Breast epithelium (tissue), 4 donors: ENCODE results near the gene GCSAM. TPM values are rescaled to one million over a fixed set of nuclear protein-coding genes. Genes with fewer than 3 reads are reported as not detected.
"Not testable (repeated sequence)": the region's sequence is repeated elsewhere in the genome, so short reads cannot be mapped to it uniquely, and the experiment has no call there.

ENCODE experiments used
- DNase-seq, 2 donors: peaks; one replicate each; pipeline ENCODE4 v3.0.0-alpha.2; 2019; ENCODE audit warnings: low spot score in 2 of 2
- H3K27ac ChIP-seq, 2 donors: fragments of 200-600 bp; sonication (generic) in 1 of 2; one replicate each; pipeline ENCODE4 v1.5.1; 2016 to 2019; ENCODE audit warnings: mild to moderate bottlenecking in 1 of 2
- H3K27me3 ChIP-seq, 2 donors: fragments of 200-600 bp; sonication (generic) in 1 of 2; one replicate each; pipeline versions ENCODE4 v1.5.1 to v1.6.0; 2017 to 2019; ENCODE audit warnings: control low read depth in 1 of 2, mild to moderate bottlenecking in 1 of 2
- H3K36me3 ChIP-seq: fragments of 200-600 bp; one replicate; pipeline ENCODE4 v1.5.1; 2019
- H3K4me1 ChIP-seq, 2 donors: fragments of 200-600 bp; sonication (generic); one replicate each; pipeline ENCODE4 v1.5.1; 2016 to 2019; ENCODE audit warnings: control low read depth in 1 of 2
- H3K4me3 ChIP-seq, 3 donors: fragments of 200-600 bp; sonication (generic); 1 replicate in 2 of 3; 2 replicates in 1 of 3; pipeline ENCODE4 v1.5.1; 2016 to 2019; ENCODE audit warnings: mild to moderate bottlenecking in 3 of 3, moderate library complexity in 2 of 3
- H3K9me3 ChIP-seq, 2 donors: fragments of 200-600 bp; sonication (generic) in 1 of 2; one replicate each; pipeline ENCODE4 v1.5.1; 2016 to 2019; ENCODE audit warnings: control low read depth in 1 of 2
- POLR2A ChIP-seq: fragments of 450-650 bp; IDR thresholded peaks from one replicate; pipeline ENCODE4 v1.6.1; 2016; ENCODE audit warnings: antibody characterized with exemption, mild to moderate bottlenecking, moderate library complexity
- POLR2AphosphoS5 ChIP-seq, 3 donors: sonication (generic); formaldehyde crosslinking; IDR thresholded peaks; one replicate each; pipeline ENCODE4 v1.6.1; 2017; ENCODE audit warnings: antibody characterized with exemption in 3 of 3
- intact Hi-C: fragments of 100-400 bp; cut with DNase I; formaldehyde crosslinking; loops from one replicate; pipeline ENCODE4 v1.15.1; 2023; ENCODE audit warnings: low total_unique reads
- total RNA-seq, 3 donors: library from RNA; depleted of rRNA; stranded (reverse); fragments of >200 nt; gene quantifications; one replicate each; pipeline ENCODE4 v1.1.0, GENCODE V29; 2016
- TF ChIP-seq, protein P1 (sequence below), 3 donors: fragments of 450-650 bp; IDR thresholded peaks; one replicate each; pipeline ENCODE4 v1.5.1; 2016 to 2017; ENCODE audit warnings: antibody characterized with exemption in 3 of 3, mild to moderate bottlenecking in 3 of 3, moderate library complexity in 3 of 3

The GCSAM gene
- total RNA-seq, 3 donors from 2014 or later, result 0.16 to 1.5 (median 0.66) TPM

DNA sequence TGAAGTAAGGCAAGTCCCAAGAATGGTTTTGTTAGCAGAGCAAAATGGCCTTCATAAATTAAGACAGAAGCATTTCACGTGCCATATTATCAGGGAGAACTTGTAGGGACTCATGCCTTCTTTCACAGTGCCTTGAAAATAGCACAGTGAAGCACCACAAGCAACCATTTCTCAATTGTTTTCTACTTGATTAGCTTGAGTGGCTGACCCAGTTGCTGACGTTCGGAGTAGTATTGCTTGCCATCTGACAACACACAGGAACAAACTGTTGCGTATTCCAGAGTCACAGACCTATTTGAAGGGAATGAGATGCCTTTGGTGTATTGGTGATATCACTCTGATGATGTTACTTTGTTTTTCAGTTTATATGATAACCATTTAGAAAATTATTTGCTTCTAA lies 49.8 kb downstream of the GCSAM start:
- no peaks in the 10 kb centered on the region for H3K27me3 ChIP-seq
- intact Hi-C loops, result no loop called here
- H3K4me1 ChIP-seq, result no peaks in the 10 kb centered on the region
- no peak overlapping the region for H3K4me3 ChIP-seq
- TF ChIP-seq, protein P1, sequence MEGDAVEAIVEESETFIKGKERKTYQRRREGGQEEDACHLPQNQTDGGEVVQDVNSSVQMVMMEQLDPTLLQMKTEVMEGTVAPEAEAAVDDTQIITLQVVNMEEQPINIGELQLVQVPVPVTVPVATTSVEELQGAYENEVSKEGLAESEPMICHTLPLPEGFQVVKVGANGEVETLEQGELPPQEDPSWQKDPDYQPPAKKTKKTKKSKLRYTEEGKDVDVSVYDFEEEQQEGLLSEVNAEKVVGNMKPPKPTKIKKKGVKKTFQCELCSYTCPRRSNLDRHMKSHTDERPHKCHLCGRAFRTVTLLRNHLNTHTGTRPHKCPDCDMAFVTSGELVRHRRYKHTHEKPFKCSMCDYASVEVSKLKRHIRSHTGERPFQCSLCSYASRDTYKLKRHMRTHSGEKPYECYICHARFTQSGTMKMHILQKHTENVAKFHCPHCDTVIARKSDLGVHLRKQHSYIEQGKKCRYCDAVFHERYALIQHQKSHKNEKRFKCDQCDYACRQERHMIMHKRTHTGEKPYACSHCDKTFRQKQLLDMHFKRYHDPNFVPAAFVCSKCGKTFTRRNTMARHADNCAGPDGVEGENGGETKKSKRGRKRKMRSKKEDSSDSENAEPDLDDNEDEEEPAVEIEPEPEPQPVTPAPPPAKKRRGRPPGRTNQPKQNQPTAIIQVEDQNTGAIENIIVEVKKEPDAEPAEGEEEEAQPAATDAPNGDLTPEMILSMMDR (IDR thresholded peaks at IDR 0.05), result no peak
- TF ChIP-seq POLR2A, result no peak
- TF ChIP-seq POLR2AphosphoS5 (IDR thresholded peaks at IDR 0.05), result no peak
- H3K27ac ChIP-seq, result no peak overlapping the region
- no peak for DNase-seq
- H3K36me3 ChIP-seq, result no peaks in the 10 kb centered on the region
- H3K9me3 ChIP-seq, result no peaks in the 10 kb centered on the region

DNA sequence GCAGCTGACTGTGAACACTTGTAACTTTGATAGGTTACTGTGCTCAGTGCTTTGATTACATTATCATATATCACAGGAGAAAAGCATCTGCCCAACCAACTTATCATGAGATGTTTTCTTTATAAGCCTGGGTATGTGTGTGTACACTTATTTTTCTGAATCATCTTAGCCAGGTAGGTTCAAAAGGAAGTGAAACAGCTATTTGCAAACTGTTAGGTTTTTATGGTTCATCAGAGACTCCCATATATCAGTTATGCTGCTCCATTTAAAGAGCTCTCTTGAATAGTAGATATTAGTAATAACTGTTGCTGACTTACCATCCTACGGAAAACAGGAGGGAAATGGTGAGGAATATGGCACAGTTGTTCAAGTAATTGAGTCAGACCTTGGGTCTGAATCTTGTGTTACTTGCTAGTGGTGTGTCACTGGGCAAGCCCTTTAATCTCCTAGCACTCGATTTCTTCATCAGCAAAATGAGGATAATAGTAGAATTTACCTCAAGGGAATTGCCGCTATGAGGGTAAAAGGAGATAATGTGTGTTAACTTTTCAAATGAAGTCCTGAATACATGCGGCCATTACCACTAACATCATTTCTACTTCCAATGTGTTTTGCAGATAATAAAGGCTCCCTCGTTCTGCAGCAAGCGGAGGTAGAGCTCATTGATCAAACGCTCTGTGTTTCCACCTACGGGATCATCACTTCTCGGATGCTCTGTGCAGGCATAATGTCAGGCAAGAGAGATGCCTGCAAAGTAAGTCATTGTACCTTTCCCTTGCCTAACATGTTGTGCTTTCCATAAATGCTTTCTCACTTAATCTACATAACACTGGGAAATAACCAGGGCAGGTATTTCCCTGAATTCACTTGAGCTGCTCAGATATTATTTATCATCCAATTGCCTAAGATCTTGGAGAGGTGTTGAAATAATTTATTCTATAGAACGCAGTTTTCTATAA lies 54.6 kb downstream of the GCSAM start:
- Histone ChIP-seq H3K36me3 (no peaks in the 10 kb centered on the region), H3K27me3 (no peaks in the 10 kb centered on the region), H3K27ac (no peak overlapping the region), H3K9me3 (no peaks in the 10 kb centered on the region), H3K4me1 (no peaks in the 10 kb centered on the region), H3K4me3 (no peak overlapping the region)
- intact Hi-C loops, result no loop called here
- no peak for DNase-seq
- TF ChIP-seq POLR2AphosphoS5 (IDR thresholded peaks at IDR 0.05), result no peak
- TF ChIP-seq, protein P1 (IDR thresholded peaks at IDR 0.05), result no peak
- TF ChIP-seq POLR2A, result no peak

DNA sequence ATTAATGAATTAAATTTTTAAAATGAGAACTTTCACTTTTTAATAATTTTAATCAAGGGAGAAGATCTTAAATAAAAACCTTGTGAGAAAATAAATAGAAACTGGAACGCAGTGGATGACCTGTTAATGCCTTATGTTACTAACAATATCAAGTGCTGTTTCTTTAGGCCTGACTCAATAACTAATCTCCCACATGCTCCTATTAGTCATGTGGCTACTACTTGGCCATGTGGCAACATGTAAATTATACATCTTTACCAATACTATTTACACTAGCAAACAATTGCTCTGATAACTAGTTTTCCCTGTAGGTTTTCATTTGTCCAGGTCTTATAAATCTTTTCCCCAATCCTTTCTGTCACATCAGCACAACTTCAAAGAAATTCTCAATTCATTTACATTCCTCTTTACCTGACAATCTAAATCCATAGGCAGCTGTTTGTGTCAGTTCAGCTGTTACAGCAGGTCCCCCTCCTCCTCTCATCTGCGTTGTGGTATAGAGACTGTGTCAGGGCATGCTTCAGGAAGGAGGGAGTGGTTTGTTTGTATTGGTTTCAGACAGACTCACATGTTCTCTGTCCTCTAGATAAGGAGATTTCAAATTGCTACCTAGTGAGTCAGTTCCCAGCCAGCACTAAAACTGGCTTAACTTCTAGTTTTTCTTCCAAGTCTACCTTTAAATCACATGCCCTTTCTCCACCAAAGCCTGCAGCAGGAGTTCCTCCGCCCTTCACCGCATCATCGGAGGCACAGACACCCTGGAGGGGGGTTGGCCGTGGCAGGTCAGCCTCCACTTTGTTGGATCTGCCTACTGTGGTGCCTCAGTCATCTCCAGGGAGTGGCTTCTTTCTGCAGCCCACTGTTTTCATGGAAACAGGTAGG lies 58.2 kb downstream of the GCSAM start:
- no peak overlapping the region for H3K4me3 ChIP-seq
- no peak for DNase-seq
- peak overlapping the region in 1 of 2 donors; percentile 45 for H3K27ac ChIP-seq
- TF ChIP-seq POLR2A (no peak), POLR2AphosphoS5 (IDR thresholded peaks at IDR 0.05) (no peak)
- TF ChIP-seq, protein P1 (IDR thresholded peaks at IDR 0.05), result no peak
- H3K27me3 ChIP-seq, result no peaks in the 10 kb centered on the region
- no peaks in the 10 kb centered on the region for H3K9me3 ChIP-seq
- intact Hi-C loops, result no loop called here
- H3K4me1 ChIP-seq, result no peaks in the 10 kb centered on the region
- no peaks in the 10 kb centered on the region for H3K36me3 ChIP-seq

DNA sequence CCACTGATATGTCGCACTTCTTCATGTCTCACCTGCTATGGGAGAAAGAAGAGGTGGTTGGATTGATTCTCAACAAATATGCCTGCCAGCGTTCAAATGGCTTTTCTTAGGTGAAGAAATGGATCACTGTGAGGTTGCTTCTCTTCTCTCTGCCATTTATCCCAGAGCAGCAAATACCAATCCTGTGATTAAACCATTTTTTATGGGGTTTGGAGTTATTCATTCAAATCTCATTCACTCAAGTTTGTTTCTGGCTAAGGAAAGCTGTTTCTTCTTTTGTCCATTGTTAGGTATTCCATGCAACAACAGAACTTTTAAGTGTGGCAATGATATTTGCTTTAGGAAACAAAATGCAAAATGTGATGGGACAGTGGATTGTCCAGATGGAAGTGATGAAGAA lies 59.0 kb downstream of the GCSAM start:
- Histone ChIP-seq H3K27me3 (no peaks in the 10 kb centered on the region), H3K4me1 (no peaks in the 10 kb centered on the region), H3K4me3 (no peak overlapping the region), H3K36me3 (no peaks in the 10 kb centered on the region), H3K27ac (no peak overlapping the region), H3K9me3 (no peaks in the 10 kb centered on the region)
- TF ChIP-seq POLR2A, result no peak
- TF ChIP-seq POLR2AphosphoS5 (IDR thresholded peaks at IDR 0.05), result no peak
- TF ChIP-seq, protein P1 (IDR thresholded peaks at IDR 0.05), result no peak
- DNase-seq, result no peak
- intact Hi-C loops, result no loop called here

DNA sequence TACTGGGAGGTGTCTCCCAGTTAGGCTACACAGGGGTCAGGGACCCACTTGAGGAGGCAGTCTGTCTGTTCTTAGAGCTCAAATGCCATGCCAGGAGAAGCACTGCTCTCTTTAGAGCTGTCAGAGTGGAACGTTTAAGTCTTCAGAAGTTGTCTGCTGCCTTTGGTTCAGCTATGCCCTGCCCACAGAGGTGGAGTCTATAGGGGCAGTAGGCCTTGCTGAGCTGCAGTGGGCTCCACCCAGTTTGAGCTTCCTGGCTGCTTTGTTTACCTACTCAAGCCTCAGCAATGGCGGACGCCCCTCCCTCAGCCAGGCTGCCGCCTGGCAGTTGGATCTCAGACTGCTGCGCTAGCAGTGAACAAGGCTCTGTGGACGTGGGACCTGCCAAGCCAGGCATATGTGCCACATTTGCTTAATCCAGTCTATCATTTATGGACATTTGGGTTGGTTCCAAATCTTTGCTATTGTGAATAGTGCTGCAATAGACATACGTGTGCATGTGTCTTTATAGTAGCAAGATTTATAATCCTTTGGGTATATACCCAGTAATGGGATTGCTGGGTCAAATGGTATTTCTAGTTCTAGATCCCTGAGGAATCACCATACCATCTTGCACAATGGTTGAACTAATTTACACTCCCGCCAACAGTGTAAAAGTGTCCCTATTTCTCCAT lies 60.5 kb downstream of the GCSAM start:
- H3K4me1 ChIP-seq, H3K27ac ChIP-seq, intact Hi-C loops, DNase-seq, H3K27me3 ChIP-seq, H3K4me3 ChIP-seq, H3K9me3 ChIP-seq, H3K36me3 ChIP-seq: not testable (repeated sequence)
